ENCODE measurements around the gene RHBDF2. TPM values are rescaled to one million over a fixed set of nuclear protein-coding genes. Genes with fewer than 3 reads are reported as not detected.

RHBDF2 gene
- total and polyA plus RNA-seq, 2 experiments from 2014 or later: 8.7 to 18.7 TPM

DNA sequence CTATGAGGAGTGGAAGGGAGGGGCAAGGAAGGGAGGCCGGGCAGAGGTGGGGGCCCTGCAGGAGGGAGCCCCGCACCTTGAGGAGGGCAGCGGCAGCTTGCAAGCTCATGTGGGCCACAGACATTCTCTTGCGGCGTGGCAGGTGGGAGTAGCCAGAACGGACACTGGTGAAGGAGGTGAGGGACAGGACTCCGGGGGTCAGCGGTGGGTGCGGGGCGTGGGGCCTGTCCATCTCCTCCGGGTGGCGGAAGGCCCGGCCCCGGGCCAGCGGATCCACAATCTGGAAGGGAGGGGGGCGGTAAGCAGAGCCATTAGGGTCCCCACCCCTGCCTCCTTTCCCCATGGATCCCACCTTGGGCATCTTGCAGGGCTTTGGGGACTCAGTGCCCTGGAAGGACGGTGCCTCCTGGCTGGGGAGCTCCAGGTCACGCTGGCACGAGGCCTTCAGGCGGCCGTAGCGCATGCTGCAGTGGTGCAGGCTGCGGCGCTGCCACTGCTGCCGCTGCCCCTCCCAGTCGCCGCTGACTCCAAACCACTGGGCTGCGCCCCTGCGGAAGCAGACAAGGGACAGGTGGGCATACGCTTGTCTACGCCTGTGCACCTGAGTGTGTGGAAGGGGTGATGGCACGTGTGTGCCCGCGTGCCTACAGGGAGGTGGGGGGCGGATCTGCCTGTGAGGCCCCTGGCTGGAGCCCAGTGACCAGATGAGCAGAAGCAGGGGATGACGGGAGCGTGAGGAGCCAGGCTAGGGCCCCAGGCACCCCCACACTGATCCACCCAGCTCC is 22.3 kb downstream of the RHBDF2 start:
- Histone ChIP-seq H3K36me3 (no peaks in the 10 kb centered on the region), H3K27me3 (no peaks in the 10 kb centered on the region), H3K4me3 (no peak overlapping the region), H3K27ac (no peak overlapping the region), H3K4me1 (ENCODE audit: low read depth) (peaks cover 4% of the 10 kb centered on the region), H3K9me3 (ENCODE audit: low read depth) (no peaks in the 10 kb centered on the region)
- TF ChIP-seq, protein P1, sequence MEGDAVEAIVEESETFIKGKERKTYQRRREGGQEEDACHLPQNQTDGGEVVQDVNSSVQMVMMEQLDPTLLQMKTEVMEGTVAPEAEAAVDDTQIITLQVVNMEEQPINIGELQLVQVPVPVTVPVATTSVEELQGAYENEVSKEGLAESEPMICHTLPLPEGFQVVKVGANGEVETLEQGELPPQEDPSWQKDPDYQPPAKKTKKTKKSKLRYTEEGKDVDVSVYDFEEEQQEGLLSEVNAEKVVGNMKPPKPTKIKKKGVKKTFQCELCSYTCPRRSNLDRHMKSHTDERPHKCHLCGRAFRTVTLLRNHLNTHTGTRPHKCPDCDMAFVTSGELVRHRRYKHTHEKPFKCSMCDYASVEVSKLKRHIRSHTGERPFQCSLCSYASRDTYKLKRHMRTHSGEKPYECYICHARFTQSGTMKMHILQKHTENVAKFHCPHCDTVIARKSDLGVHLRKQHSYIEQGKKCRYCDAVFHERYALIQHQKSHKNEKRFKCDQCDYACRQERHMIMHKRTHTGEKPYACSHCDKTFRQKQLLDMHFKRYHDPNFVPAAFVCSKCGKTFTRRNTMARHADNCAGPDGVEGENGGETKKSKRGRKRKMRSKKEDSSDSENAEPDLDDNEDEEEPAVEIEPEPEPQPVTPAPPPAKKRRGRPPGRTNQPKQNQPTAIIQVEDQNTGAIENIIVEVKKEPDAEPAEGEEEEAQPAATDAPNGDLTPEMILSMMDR (IDR thresholded peaks at IDR 0.05; ENCODE audit: low read depth, low read length): no peak
- no peak for DNase-seq (ENCODE audit: low read depth in 1 of 2, low spot score in 1 of 2)

DNA sequence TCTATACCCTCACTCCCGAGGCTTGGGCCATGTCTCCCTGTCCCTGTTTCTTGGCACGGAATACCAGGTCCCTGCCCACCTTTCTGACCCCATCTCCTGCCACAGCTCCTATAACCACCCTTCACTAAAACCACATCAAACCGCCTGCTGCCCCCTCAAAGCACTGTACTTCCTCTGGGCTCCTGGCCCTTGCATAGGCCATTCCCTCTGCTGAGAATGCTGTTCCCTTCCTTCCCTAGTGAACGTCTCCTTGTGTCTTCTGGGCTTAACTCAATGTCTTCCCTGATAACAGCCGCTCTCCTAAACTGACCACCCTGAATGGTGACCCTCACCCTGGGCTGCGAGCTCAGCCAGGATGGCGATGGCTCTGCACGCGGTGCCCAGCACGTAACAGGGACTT is 23.1 kb downstream of the RHBDF2 start:
- no peaks in the 10 kb centered on the region for H3K36me3 ChIP-seq
- H3K27me3 ChIP-seq: no peaks in the 10 kb centered on the region
- no peak overlapping the region for H3K27ac ChIP-seq
- DNase-seq (ENCODE audit: low read depth in 1 of 2, low spot score in 1 of 2): no peak
- TF ChIP-seq, protein P1 (IDR thresholded peaks at IDR 0.05; ENCODE audit: low read depth, low read length): no peak
- H3K4me1 ChIP-seq (ENCODE audit: low read depth): peaks cover 4% of the 10 kb centered on the region
- no peaks in the 10 kb centered on the region for H3K9me3 ChIP-seq (ENCODE audit: low read depth)
- H3K4me3 ChIP-seq: no peak overlapping the region

DNA sequence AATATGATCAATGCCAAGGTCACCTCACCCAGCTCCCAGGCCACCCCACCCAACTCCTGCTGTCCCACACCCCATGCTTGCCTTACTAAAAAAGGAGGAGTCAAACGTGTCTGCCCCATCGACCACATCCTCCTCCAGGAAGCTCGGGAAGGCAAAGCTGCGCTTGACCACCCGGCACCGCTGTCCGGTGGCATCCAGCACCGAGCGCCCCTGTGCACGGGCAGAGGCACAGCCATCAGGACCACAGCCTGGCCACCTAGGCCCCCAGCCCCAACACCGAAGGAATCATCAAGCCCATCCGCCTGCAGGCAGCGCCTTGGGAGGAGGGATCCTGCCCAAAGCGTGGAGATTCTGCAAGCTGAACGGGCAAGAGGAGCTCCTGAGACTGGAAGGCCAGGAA is 23.6 kb downstream of the RHBDF2 start:
- H3K4me3 ChIP-seq: no peak overlapping the region
- H3K4me1 ChIP-seq (ENCODE audit: low read depth): peaks cover 4% of the 10 kb centered on the region
- no peak overlapping the region for H3K27ac ChIP-seq
- TF ChIP-seq, protein P1 (IDR thresholded peaks at IDR 0.05; ENCODE audit: low read depth, low read length): no peak
- H3K27me3 ChIP-seq: no peaks in the 10 kb centered on the region
- no peak for DNase-seq (ENCODE audit: low read depth in 1 of 2, low spot score in 1 of 2)
- H3K9me3 ChIP-seq (ENCODE audit: low read depth): no peaks in the 10 kb centered on the region
- H3K36me3 ChIP-seq: no peaks in the 10 kb centered on the region

DNA sequence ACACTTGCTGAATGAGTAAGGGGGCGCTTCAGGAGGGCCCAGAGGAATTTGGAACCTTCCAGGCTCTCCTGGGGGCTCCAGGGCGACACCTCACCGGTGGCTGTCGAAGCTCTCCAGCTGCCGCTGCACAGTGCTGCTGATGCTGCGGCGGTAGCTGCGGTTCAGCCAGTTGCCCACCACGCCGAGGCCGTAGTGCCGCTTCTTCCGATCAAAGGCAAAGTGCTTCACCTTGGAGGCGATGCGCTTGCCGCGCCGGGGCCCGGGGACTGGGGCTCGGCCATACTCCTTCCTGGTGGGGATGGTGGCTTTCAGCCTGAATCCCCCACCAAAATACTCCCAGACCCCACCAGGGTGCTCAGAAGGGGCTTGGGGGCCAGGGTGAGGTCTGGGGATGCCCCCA is 24.5 kb downstream of the RHBDF2 start:
- Histone ChIP-seq H3K27me3 (no peaks in the 10 kb centered on the region), H3K27ac (no peak overlapping the region), H3K36me3 (no peaks in the 10 kb centered on the region), H3K4me1 (ENCODE audit: low read depth) (peaks cover 4% of the 10 kb centered on the region), H3K9me3 (ENCODE audit: low read depth) (no peaks in the 10 kb centered on the region), H3K4me3 (no peak overlapping the region)
- no peak for DNase-seq (ENCODE audit: low read depth in 1 of 2, low spot score in 1 of 2)
- TF ChIP-seq, protein P1 (IDR thresholded peaks at IDR 0.05; ENCODE audit: low read depth, low read length): no peak

DNA sequence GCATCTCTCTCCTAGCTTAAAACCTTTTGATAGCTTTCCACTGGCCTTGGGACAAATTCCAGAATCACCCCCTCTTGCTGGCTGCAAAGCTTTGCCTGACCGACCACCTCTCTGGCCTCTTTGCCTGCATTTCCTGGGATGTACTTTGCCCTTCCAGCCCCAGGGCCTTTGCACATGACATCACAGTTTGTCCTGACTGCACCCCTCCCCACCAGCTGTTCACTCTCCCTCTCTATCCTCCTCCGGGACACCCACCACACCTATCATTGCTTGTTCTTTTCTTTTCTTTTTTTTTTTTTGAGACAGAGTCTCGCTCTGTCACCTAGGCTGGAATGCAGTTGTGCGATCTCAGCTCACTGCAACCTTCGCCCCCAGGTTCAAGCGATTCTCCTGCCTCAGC is 25.9 kb downstream of the RHBDF2 start:
- no peak overlapping the region for H3K4me3 ChIP-seq
- no peak overlapping the region for H3K27ac ChIP-seq
- H3K9me3 ChIP-seq (ENCODE audit: low read depth): no peaks in the 10 kb centered on the region
- H3K36me3 ChIP-seq: no peaks in the 10 kb centered on the region
- no peaks in the 10 kb centered on the region for H3K4me1 ChIP-seq (ENCODE audit: low read depth)
- TF ChIP-seq, protein P1 (IDR thresholded peaks at IDR 0.05; ENCODE audit: low read depth, low read length): no peak
- no peak for DNase-seq (ENCODE audit: low read depth in 1 of 2, low spot score in 1 of 2)
- no peaks in the 10 kb centered on the region for H3K27me3 ChIP-seq

All from cardiac muscle cell (in vitro differentiated cells and primary cell).